GM23248 (cell line): ENCODE results near the gene SDCCAG8.

Experiments used
- EZH2 ChIP-seq: fragments of 200-600 bp; sonication (generic); IDR thresholded peaks from 2 replicates; pipeline ENCODE4 v1.6.1; 2018; ENCODE audit warnings: antibody characterized with exemption, mild to moderate bottlenecking; ENCODE audit not compliant: insufficient read depth, poor library complexity, severe bottlenecking
- EZH2phosphoT487 ChIP-seq: fragments of 200-600 bp; sonication (generic); IDR thresholded peaks from 2 replicates; pipeline ENCODE4 v1.6.1; 2018; ENCODE audit warnings: antibody characterized with exemption, moderate library complexity, mild to moderate bottlenecking, low read depth; ENCODE audit not compliant: insufficient read depth

DNA sequence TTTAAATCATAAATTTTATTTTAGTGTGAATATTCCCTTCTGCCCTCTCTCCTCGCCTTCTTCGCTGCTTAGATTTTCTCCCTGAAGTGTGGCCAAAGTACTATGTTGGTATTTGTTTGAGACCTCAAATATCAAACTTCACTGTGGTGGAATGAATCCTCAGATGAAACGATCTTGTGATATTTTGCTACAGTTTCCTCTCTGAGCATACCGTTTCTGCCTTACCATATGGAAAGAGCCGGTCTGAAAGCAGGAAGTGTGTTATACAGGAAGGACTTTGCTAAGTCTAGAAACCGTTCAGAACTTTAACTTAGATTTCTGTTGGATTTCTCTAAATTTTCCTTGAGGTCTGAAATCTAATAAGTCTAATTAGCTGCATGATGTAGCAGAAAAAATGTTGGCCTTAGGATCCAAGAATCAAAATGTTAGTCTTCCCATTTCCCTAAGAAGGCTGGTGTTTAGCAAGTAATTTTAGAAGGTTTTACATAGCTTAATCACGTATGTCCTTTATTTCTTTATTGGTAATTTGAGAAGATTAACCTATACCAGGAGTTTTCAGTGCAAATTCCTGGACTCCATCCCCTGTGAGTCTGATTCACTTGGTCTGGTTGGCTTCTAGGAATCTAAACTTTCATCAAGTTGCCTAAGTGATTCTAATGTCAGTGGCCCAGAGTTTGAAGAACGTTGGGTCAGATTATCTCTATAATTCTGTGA, 30.7 kb downstream of the SDCCAG8 start:
- TF ChIP-seq EZH2 (no peak), EZH2phosphoT487 (no peak)
